SK-N-SH treated with all-trans-retinoic acid at 6 μM for 48 hours (cell line): ENCODE measurements around the gene PDE6B.

Experiments
- ISL1 ChIP-seq: fragments of 250-450 bp; sonication (Bioruptor Pico); IDR thresholded peaks from 2 replicates; pipeline ENCODE4 v2.1.2; 2022; ENCODE audit warnings: mild to moderate bottlenecking, moderate library complexity
- TCF4 ChIP-seq: fragments of 250-450 bp; sonication (Bioruptor Pico); IDR thresholded peaks from 2 replicates; pipeline ENCODE4 v1.8.0; 2021; ENCODE audit warnings: mild to moderate bottlenecking, moderate library complexity, borderline replicate concordance
- TF ChIP-seq, protein P1 (sequence below): fragments of 250-450 bp; sonication (Bioruptor Pico); IDR thresholded peaks from 2 replicates; pipeline ENCODE4 v1.8.0; 2020; ENCODE audit warnings: mild to moderate bottlenecking, moderate library complexity, borderline replicate concordance

DNA sequence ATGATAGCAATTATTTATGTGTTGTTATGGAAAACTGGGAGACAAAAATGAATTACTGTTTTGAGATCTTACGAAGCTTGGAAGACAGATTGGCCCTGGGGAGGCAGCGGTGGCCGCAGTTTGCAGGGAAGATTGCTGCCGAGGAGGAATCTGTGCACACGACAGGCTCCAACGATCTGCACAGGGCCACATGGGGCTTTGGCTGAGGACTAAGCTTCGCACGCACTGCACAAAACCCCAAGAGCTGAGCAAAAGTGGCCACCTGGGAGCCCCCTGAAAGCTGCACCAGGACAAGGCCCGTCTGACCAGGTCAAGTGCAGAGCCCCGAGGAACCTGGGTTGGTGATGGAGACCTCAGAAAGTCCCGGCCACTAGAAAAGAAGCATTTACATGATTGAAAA, 5.2 kb upstream of the PDE6B start:
- no peak for TF ChIP-seq ISL1 (CRISPR knock-in tag)
- TF ChIP-seq, protein P1, sequence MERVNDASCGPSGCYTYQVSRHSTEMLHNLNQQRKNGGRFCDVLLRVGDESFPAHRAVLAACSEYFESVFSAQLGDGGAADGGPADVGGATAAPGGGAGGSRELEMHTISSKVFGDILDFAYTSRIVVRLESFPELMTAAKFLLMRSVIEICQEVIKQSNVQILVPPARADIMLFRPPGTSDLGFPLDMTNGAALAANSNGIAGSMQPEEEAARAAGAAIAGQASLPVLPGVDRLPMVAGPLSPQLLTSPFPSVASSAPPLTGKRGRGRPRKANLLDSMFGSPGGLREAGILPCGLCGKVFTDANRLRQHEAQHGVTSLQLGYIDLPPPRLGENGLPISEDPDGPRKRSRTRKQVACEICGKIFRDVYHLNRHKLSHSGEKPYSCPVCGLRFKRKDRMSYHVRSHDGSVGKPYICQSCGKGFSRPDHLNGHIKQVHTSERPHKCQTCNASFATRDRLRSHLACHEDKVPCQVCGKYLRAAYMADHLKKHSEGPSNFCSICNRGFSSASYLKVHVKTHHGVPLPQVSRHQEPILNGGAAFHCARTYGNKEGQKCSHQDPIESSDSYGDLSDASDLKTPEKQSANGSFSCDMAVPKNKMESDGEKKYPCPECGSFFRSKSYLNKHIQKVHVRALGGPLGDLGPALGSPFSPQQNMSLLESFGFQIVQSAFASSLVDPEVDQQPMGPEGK (CRISPR knock-in tag), result no peak
- TF ChIP-seq TCF4 (CRISPR knock-in tag), result no peak
